HG02981 (cell line): ENCODE measurements around the gene CAVIN2.
A peak's percentile ranks its signal among the peaks of the same experiment; 100 is the strongest.

Experiments
- ATAC-seq: cut with Tn5 transposase; IDR thresholded peaks from one replicate; pipeline ENCODE4 v1.9.1; 2021; ENCODE audit warnings: mild to moderate bottlenecking, moderate library complexity; ENCODE audit not compliant: unreplicated experiment

Gene CAVIN2

GRCh38 chr2:191840921-191841320 lies 6.0 kb downstream of the CAVIN2 start:
- ATAC-seq: no peak

GRCh38 chr2:191839918-191840804 lies 6.7 kb downstream of the CAVIN2 start:
- no peak for ATAC-seq

GRCh38 chr2:191838526-191838925 lies 8.4 kb downstream of the CAVIN2 start:
- ATAC-seq: no peak

- no peak for ATAC-seq
Measured at GRCh38 chr2:191836853-191837769, 9.8 kb downstream of the CAVIN2 start.

- no peak for ATAC-seq
Measured at GRCh38 chr2:191836471-191836852, 10.4 kb downstream of the CAVIN2 start.

GRCh38 chr2:191835539-191836350 lies 11.1 kb downstream of the CAVIN2 start:
- no peak for ATAC-seq

GRCh38 chr2:191835100-191835499 lies 11.8 kb downstream of the CAVIN2 start:
- no peak for ATAC-seq

GRCh38 chr2:191833356-191833755 lies 13.5 kb downstream of the CAVIN2 start:
- no peak for ATAC-seq

GRCh38 chr2:191832668-191833067 lies 14.2 kb downstream of the CAVIN2 start:
- ATAC-seq: no peak

- ATAC-seq: no peak
Measured at GRCh38 chr2:191831410-191831994, 15.4 kb downstream of the CAVIN2 start.

- ATAC-seq: no peak
Measured at GRCh38 chr2:191824398-191824797, 22.5 kb downstream of the CAVIN2 start.

- ATAC-seq: no peak
Measured at GRCh38 chr2:191821078-191821477, 25.8 kb downstream of the CAVIN2 start.

- ATAC-seq: no peak
Measured at GRCh38 chr2:191818725-191819350, 28.1 kb downstream of the CAVIN2 start.

GRCh38 chr2:191818133-191818532 lies 28.8 kb downstream of the CAVIN2 start:
- ATAC-seq: no peak

GRCh38 chr2:191815010-191815409 lies 31.9 kb downstream of the CAVIN2 start:
- ATAC-seq: no peak

- no peak for ATAC-seq
Measured at GRCh38 chr2:191813943-191814342, 32.9 kb downstream of the CAVIN2 start.

GRCh38 chr2:191811807-191812602 lies 34.9 kb downstream of the CAVIN2 start:
- ATAC-seq: peak; percentile 73

GRCh38 chr2:191806396-191806795 lies 40.5 kb downstream of the CAVIN2 start:
- no peak for ATAC-seq

GRCh38 chr2:191804766-191805165 lies 42.1 kb downstream of the CAVIN2 start:
- ATAC-seq: no peak
